ENCODE measurements around the gene ANKRD11.
"Not testable (repeated sequence)": the region's sequence is repeated elsewhere in the genome, so short reads cannot be mapped to it uniquely, and the experiment has no call there.

Gene ANKRD11

DNA sequence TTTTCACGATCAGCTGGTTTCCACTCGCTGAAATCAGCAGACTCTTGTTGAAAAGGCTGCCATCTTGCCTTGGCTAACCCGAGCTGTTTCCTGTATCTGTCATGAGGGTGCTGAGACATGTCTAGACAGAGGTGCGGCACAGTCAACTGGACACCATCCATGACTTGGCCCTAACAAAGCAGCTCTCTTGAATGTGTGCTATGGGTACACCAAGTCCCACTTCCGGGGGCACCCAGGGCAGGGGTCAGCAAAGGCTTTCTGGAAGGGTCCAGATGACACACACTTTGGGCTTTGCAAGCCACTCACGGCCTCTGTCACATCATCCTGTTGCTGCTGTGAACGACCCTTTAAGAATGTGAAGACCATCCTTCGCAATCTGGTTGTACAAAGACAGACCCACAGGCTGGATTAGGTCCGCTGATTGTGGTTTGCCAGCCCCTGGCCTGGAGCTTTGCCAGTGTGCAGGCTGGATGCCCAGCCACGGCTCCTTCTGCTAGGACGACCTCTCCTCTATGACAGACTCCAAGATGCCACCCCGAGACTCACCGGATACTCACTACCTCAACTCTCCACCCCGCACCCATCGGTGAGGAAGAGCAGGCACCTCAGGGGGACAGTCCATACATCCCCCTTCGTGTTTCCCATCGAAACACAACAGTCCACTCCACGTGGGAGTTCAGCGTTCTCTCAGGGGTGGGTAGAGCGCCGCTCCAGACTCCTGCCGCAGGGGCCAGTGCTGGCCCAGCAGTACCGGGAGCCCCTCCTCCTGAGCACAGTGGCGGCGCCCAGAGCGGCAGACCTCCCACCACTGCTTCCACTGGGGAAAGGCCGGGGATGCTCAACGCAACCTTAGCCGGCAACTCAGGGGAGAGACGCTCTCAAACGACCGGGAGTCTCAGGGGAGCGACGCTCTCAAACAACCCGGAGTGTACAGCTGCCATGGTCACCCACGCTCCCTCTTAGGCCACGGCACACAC lies 123.5 kb downstream of the ANKRD11 start:
- no peak for DNase-seq (ENCODE audit: low read depth in 3 of 3)

DNA sequence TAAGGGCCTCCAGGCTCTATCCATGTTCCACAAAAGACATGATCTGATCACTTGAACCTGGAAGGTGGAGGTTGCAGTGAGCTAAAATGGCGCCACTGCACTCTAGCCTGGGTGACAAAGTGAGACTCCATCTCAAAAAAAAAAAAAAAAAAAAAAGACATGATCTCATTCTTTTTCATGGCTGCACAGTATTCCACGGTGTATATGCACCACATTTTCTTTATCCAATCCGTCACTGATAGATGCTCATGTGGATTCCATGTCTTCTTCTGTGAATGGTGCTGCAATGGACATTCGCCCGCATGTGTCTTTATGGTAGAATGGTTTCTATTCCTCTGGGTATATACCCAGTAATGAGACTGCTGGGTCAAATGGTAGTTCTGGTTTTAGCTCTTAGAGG lies 124.4 kb downstream of the ANKRD11 start:
- DNase-seq (ENCODE audit: low read depth in 3 of 3) = no peak

DNA sequence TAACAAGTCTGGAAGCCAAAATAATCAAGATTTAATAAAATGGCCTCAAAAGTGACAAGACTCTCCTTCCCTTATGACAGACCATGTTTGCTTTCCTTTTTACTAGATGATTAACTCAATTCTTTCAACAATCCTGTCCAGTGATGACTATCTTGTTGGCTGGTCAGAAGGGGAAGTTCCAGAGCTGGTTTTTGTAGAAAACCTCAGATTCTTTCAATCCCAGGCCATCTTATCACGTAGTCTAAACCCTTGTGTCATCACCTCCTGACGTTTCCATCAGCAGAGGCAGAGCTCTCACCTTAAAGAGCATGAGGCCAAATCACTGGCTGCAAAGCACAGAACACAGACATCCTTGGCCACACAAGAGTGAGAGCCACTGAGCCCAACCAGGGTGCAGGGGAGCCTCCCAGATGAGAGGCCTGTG lies 125.3 kb downstream of the ANKRD11 start:
- DNase-seq (ENCODE audit: low read depth in 3 of 3) = no peak

DNA sequence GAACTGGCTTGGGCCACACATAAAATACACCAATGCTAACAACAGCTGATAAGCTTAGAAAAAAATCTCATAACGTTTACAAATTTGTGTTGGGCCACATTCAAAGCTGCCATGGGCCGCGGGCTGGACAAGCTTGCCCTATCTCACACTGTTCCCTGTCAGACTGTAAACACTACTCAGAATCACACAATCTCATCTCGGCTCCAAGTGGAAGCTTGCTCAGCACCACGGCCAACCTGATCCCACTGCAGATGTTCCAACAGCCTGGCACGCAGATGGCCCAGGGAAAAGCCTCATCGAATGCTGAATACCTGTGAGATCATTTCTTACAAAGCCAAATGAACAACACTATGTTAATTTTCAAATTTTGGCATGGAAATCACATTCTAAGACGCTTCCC lies 125.8 kb downstream of the ANKRD11 start:
- no peak for DNase-seq (ENCODE audit: low read depth in 3 of 3)

DNA sequence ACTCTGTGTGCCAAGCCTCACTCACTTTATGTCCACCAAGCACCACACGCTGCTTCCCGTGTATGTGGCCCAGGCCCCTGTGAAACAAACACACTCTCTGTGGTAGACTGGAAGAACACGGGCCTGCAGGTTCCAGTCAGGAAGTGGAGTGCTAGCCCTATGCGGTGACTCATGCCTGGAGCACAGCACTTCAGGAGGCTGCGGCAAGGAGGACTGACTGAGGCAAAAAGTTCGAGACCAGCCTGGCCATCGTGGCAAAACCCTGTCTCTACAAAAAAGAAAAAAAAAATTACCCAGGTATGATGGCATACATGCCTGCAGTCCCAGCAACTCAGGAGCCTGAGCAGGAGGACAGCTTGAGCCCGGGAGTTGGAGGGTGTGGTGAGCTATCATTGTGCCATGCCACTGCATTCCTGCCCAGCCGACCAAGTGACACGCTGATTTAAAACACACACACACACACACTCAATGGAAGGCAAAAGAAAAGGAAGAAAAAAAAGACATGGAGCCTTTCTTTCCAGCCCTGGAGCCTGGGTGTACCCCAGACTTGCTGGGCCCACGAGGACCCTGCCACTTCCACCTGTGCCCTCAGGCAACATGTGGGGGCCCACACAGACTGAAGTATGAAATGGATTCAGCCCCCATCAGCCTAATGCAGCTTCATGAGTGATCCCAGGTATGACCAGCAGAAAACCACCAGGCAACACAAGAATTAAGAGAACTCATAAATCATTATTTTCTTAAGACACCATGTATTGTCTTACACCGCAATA lies 126.6 kb downstream of the ANKRD11 start:
- DNase-seq (ENCODE audit: low read depth in 3 of 3) = no peak

DNA sequence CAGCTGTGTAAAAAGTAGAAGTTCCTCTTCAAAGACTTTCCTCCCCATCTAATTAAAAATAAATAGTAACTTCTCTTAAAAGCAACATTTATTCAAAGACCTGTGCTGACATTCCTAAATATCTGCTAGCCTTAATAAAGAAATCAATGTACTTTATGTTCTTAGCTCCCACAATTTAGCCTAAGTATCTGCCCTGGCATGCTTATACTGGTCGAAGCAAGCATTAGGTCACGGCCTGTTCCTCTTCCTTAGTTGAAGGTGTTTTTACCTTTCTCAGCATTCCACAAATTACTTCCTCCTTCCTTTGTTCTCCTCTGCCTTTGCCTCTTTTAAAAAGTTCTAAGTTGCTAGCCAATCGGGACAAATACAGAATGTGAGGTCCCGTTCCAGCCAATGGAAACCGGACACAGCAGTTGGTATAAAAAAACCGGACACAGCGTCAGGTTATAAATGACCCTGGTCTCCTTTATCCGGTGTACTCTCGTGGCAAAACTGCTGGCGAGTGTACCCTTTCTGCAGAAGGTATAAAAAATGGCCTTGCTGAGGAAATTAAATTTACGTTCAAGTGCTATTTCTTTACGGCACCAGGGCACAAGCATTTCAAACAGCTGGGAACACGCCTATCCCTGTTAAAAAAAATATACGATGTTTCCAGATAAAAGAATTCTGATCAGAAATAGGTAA lies 127.7 kb downstream of the ANKRD11 start:
- DNase-seq (ENCODE audit: low read depth in 3 of 3) = not testable (repeated sequence)

DNA sequence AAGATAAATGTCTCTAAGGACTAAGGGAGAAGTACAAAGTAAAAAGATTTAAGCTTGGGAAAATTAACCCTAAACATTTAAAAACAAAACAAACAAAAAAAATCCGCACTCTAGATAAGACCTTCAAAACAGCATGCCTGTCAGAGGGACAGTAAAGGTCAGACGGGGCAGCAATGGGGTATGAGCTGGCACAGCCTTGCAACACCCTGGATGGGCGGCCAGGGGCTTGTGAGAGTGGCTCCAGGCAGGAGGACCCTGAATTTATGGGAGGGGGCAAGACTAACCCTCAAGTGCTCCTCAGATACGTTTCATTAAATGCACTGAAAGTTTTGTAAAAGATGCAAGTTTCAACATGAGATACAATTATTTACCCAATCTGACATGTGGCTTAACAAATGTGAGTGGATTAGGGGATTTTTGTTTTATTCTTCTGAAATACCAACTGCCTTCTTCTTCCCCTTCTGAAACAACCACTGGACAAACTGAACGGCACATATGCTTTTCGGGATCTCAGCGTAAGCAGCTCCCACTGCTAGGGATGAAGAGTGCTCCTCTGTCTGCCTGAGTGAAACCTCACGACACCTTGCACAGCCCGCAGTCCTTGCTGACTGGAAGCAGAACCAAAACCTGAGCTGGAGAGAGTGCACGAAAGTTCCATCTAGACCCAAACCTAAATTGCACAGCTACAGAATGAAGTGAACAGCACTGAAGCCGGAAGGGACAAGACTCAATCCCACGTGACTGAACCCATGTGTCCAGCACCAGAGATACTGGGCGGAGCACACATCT lies 128.4 kb downstream of the ANKRD11 start:
- no peak for DNase-seq (ENCODE audit: low read depth in 3 of 3)

DNA sequence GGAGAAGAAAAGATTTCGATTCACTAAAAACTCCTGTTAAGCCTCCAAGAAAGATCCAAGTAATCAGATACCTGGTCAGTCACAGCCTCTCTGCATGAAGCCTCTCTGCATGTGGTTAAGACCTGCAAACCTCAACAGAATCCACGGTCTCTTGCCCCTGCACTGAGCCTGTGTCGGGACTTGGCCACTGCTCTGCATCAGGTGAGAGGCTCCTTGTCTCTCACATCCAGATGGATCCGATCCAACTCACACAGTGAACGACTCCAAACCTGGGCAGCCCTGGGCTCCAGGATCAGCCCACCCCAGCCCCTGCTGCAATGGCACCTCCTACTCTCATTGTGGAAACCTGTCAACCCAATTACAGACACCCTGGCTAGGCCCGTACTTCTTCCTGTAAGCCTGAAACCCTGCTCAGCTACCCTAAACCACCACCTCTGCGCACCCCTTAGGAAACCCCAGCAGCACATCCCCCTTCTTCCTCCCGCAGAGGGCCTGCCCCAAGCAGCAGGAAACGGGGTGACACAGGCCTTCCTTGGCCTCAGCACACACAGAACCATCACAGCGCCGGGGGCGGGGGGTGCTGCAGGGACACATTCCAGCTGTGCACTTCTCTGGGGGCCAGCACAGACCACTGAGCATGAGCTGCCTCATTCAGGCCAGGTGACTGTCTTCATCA lies 129.5 kb downstream of the ANKRD11 start:
- DNase-seq (ENCODE audit: low read depth in 3 of 3) = peak; percentile 37 to 70 (median 69)

DNA sequence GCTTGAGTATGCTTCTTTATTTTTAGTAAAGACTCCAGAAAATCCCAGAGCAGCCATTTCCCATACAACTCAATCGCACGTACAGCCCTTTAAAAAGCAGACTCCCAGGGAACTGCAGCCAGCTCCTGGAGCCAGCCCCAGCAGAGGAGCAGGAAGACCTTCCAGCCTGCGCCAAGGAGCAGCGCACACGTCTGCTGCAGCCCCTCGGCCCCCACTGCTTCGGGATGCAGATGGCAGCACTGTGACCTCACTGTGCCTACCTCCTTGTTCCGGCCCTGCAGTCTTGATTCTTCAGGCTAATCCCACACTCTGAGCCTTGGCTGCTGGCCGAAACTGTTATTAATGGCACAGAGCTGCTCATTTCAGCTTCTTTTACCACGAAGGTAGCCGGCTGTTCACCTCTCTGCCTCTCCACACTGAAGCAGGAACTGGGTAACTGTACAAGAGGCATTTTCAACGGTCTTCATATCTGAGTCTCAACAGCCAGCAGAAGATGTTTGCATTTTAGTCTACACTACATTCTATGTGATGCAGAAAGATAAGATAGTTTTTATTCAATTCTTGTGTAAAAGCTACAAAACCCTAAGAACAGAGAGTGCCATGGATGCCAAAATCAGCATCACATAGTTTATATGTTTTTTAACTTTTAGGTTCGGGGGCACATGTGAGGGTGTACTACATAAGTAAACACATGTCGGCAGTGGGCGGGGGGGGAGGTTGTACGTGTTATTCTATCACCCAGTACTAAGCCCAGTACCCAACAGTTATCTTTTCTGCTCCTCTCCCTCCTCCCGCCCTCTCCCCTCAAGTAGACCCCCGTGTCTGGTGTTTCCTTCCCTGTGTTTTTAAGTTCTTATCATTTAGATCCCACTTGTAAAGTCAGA lies 130.9 kb downstream of the ANKRD11 start:
- no peak for DNase-seq (ENCODE audit: low read depth in 3 of 3)

DNA sequence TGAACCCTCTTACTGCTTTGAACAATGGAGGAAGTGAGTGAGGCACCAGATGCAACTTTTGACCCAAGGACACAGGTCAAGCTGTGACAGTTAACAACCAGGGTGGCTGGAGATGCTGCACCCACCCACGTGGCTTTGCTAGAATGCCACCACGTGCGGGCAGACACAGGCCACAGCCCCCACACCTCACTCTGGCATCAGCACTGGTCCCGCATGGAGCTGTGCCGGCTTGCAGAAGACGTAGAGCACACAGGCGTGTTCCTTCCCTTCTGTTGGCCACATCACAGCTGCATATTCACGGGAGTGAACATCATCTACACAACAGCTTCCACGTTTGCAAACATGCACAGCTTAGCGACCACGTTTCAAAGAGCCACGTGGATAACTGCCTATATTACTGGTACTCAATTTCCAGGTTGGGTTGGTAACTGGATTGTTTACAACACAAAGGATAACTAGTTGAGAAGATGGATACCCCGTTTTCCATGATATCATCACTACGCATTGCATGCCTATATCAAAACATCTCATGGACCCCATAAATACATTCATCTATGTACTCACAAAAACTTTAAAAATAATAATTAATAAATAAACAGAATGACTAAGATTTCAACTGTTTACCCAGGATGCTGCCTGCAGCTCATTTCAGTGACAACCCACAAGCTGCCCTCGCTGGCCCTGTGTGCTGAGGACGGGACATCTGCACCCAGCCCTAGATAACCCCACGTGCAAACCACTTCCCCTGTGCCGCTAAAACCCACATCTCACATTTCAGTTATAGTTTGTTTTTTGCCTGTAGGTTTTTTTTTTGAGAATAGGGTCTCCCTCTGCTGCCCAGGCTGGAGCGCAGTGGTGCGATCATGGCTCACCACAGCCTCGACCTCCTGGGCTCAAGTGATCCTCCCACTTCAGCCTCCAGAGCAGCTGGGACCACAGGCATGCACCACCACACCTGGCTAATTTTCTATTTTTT lies 132.0 kb downstream of the ANKRD11 start:
- DNase-seq (ENCODE audit: low read depth in 3 of 3) = no peak

DNA sequence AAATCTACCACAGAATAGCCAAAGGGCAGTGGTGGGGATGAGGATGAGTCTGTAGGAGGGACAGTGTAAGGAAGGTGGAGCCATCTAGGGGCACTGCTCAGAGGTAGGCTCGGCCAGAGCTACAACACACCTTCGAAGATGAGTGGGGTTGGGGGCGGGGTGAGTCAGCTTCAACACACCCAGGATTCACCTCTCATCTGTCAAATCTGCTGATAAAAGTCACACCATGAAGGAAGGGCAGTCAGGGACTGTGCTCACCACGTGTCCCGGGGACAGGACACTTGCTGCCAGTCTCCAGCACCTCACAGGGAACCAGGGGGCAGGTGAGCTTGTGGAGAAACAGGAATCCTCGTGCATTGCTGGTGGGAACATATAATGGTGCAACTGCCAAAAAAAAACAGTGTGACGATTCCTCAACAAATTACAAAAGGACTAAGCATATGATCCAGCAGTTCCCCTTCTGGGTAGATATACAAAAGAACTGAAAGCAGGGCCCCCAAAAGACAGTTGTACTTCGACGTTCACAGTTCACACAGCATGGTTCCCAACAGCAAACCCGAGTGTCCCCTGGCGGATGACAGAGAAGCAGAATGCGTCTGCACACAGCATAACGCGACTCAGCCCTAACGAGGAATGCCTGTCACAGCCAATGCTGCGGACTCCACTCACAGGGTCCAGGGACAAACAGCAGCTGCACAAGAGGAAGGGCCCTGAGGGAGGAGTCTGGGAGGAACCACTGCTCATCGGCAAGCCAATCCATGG lies 133.1 kb downstream of the ANKRD11 start:
- DNase-seq (ENCODE audit: low read depth in 3 of 3) = peak; percentile 41 to 70 (median 46)

DNA sequence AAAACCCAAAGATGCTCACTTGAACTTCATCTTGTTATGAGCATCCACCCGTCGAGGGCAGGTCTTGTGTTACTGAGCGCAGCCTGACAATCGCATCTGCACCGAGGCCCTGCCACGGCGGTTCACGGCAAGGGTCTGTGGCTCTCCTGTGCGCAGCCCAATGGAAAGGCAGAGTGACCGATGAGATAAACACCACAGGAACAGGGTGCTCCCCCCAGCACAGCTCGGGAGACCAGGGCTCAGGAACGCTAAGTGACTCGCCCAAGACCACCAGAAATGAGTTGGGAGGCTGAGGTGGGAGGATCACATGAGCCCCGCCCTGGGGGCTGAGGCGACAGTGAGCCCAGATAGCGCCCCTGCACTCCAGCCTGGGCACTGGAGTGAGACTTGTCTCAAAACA lies 134.7 kb downstream of the ANKRD11 start:
- no peak for DNase-seq (ENCODE audit: low read depth in 3 of 3)

DNA sequence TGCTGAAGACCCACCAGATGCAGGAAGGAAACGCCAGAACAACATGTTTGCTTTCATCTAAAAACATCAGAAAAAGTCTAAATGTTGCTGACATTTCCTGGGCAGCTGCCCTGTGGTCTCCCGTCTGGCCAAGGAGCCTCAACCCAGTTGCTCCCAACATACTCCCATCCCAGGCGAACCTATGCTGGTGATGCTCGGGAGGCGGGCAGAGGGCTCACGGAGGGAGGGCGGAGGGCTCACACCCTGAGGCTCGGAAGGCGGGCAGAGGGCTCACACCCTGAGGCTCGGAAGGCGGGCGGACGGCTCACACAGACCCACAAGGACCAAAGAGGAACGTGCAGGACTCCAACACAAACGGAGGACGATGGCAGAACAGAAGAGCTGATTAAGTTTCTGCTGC lies 135.4 kb downstream of the ANKRD11 start:
- DNase-seq (ENCODE audit: low read depth in 3 of 3) = no peak

DNA sequence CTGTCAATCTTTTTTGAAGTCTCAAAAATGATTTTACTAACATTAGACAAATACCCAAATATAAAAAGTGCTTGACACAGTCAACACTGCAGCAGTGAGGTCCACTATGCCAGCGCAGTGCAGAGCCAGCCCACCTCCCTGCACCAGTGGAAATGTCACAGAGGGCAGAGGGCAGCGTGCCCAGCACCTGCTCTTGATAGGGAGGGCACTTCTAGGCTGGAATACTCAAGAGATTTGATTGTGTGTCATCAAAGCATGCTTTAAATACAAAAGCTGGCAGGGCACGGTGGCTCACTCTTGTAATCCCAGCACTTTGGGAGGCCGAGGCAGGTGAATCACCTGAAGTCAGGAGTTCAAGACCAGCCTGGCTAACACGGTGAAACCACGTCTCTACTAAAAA lies 136.0 kb downstream of the ANKRD11 start:
- no peak for DNase-seq (ENCODE audit: low read depth in 3 of 3)

DNA sequence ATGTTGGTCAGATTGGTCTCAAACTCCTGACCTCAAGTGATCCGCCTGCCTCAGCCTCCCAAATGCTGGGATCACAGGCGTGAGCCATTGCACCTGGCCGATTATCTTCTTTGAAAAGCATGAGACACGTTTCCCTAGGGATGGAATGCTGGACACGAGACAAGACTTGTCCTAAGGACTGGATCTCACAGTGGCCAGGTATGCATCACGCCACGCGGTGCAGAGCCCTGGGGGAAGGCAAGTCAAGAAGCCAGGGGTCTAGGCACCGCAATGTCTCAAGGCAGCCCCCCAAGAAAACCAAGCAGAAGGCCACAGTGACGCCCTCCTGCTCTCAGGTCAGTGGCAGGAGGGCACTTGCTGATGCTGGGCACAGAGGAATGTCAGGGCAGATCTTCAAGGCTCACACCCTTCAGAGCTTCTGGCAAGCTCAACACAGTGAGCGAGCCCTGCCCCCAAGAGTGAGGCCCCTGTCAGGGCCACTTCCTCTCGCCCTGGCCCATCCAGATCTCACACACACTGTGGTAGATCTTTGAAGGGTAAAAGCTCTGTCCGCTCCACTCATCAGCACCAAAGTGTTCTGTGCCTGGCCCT lies 138.2 kb downstream of the ANKRD11 start:
- no peak for DNase-seq (ENCODE audit: low read depth in 3 of 3)

DNA sequence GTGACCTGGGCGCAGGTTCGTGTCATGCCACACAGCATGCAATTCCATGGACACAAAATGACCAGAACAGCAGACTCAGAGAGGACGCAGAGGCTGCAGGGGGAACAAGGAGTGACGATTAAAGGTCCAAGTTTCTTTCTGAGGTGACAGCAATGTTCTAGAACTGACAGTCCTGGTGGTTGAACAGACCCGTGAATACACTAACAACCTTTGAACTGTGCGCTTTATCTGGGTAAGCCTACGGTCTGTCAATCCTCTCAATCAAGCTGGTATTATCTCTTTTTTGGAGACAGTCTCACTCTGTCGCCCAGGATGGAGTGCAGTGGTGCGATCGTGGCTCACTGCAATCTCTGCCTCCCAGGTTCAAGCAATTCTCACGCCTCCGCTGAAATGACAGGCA lies 138.7 kb downstream of the ANKRD11 start:
- no peak for DNase-seq (ENCODE audit: low read depth in 3 of 3)

DNA sequence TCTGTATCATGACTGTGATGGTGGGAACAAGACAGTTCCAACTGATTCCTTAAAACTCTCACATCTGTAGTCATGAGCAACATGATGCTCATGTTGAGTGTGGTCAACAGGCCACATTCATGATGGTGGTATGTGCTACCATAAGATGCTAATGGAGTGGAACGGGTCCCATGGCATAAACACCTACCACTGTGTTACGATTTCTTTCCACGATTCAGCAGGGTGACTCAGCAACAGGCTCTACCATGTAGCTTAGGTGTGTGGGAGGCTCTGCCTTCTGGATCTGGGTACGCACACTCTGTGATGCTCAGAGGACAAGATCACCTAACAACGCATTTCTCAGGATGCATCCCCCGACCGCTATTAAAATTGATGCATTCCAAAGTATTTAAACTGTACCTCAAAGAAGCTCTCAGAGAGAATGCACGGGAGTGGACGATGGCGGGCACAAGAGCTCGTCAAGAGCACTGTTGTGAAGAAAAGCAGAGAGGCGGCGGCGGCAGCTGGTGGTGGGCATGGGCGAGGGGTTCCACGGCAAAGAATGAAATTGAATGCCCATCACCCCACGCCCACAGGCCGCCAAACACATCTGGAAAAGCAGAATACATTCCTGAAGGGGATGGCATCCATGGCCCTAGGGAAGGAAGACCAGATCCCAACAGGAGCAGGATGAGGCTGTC lies 139.5 kb downstream of the ANKRD11 start:
- DNase-seq (ENCODE audit: low read depth in 3 of 3) = peak; percentile 44 to 56 (median 46)

Data from stimulated activated CD4-positive, alpha-beta T cell treated with anti-CD3 and anti-CD28 coated beads, TNF-alpha, amount 100 ng/mL, for 48 hours (primary cell).